C4-2B (cell line): Measurements from ENCODE around the gene CHD5.

ENCODE experiments used
- CTCF ChIP-seq: fragments of 450-650 bp; conservative IDR thresholded peaks from 2 replicates; pipeline ENCODE4 v1.5.1; 2017; ENCODE audit warnings: mild to moderate bottlenecking
- ZFX ChIP-seq: fragments of 450-650 bp; IDR thresholded peaks from 2 replicates; pipeline ENCODE4 v1.6.1; 2017

- TF ChIP-seq CTCF (no peak), ZFX (no peak)
Measured at GRCh38 chr1:6157528-6158174, 22.5 kb downstream of the CHD5 start.
